22Rv1 (cell line): ENCODE results near the gene WNT5B.

Experiments
- ZFX ChIP-seq: fragments of 450-650 bp; IDR thresholded peaks from 2 replicates; pipeline ENCODE4 v1.6.1; 2017; ENCODE audit warnings: antibody characterized with exemption, borderline replicate concordance
- TF ChIP-seq, protein P1 (sequence below): fragments of 450-650 bp; IDR thresholded peaks from 2 replicates; pipeline ENCODE4 v1.5.1; 2017; ENCODE audit warnings: mild to moderate bottlenecking

DNA sequence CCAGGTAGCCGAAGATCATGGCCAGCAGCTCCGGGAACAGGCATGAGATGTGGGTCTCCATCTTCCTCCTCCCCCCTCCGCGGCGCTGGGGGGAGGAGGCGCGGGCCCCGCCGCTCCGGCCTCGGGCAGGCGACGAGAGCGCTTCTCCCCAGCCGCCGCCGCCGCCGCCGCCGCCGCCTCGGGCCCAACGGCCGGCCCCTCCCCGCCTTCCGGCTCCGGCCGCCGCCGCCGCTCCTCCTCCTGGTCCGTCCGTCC is 35.1 kb upstream of the WNT5B start:
- TF ChIP-seq, protein P1, sequence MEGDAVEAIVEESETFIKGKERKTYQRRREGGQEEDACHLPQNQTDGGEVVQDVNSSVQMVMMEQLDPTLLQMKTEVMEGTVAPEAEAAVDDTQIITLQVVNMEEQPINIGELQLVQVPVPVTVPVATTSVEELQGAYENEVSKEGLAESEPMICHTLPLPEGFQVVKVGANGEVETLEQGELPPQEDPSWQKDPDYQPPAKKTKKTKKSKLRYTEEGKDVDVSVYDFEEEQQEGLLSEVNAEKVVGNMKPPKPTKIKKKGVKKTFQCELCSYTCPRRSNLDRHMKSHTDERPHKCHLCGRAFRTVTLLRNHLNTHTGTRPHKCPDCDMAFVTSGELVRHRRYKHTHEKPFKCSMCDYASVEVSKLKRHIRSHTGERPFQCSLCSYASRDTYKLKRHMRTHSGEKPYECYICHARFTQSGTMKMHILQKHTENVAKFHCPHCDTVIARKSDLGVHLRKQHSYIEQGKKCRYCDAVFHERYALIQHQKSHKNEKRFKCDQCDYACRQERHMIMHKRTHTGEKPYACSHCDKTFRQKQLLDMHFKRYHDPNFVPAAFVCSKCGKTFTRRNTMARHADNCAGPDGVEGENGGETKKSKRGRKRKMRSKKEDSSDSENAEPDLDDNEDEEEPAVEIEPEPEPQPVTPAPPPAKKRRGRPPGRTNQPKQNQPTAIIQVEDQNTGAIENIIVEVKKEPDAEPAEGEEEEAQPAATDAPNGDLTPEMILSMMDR = no peak
- no peak for TF ChIP-seq ZFX
